ENCODE measurements around the gene CYSRT1.
A peak's percentile ranks its signal among the peaks of the same experiment; 100 is the strongest.

Gene CYSRT1

DNA sequence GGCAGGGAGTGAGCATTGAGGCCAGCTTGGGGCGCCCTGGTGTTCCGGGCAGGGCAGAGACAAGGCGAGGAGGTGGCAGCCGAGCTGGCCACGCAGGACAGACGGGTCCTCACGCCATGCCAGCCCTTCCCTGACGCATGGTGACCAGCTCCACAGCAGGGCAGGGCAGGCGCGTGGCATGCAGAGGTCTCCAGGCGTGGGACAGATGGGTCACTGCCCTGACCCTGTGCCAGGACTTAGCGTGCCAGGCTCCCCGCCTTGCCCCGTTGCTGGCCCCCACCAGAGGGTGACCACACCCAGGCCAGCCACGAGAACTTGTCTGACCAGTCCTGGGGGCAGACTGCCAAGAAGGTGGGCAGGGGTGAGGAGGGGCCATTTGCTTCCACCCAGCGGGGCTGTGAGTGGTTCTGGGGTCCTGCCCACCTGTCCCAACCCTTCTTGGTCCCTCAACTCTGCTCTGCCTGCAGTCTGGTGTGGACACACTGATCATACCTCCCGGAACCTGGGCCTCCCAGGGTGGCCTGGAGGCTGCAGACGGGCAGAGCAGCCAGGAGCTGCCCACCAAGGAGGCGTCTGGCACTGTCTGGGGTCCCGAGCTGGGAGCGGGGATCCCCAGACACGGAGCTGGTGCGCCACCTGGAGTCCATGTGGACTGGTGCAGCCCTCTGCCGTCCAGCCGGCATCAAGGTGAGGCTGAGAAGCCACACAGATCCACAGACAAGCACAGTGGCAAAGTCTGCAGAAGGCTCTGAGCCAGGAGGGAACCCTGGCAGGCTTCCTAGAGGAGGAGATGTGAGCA, 2.3 kb downstream of the CYSRT1 start, which contains the start of gene RNF224 (continued):
- TF ChIP-seq ZNF311 (tag by site-specific recombination; IDR thresholded peaks at IDR 0.05; ENCODE audit: borderline replicate concordance) (no peak), HOXC10 (CRISPR knock-in tag; IDR thresholded peaks at IDR 0.05) (no peak), TRIM28 (IDR thresholded peaks at IDR 0.05; ENCODE audit: borderline replicate concordance, low read length) (no peak), ZFP69B (tag by site-specific recombination; IDR thresholded peaks at IDR 0.05) (peak; percentile 29; the same call in 1 of the 2 replicates), ZNF660 (tag by site-specific recombination; IDR thresholded peaks at IDR 0.05) (no peak), ZNF561 (tag by site-specific recombination; IDR thresholded peaks at IDR 0.05; ENCODE audit: borderline replicate concordance) (no peak), ZNF473 (tag by site-specific recombination; IDR thresholded peaks at IDR 0.05) (no peak), ZNF629 (tag by site-specific recombination; IDR thresholded peaks at IDR 0.05) (no peak), ZNF37A (tag by site-specific recombination; IDR thresholded peaks at IDR 0.05) (no peak), GLI4 (tag by site-specific recombination; IDR thresholded peaks at IDR 0.05) (no peak), ZBTB20 (tag by site-specific recombination; IDR thresholded peaks at IDR 0.05) (no peak), ZNF155 (tag by site-specific recombination; IDR thresholded peaks at IDR 0.05) (no peak), ZNF394 (tag by site-specific recombination; IDR thresholded peaks at IDR 0.05; ENCODE audit: borderline replicate concordance) (no peak), ZNF175 (tag by site-specific recombination; IDR thresholded peaks at IDR 0.05) (no peak), KLF1 (tag by site-specific recombination; IDR thresholded peaks at IDR 0.05) (no peak; the same call in 1 of the 2 replicates), ZNF701 (tag by site-specific recombination; IDR thresholded peaks at IDR 0.05) (no peak), BCL11B (tag by site-specific recombination; IDR thresholded peaks at IDR 0.05; ENCODE audit: low read depth) (0 out of 2 replicates have a peak, but pooled peaks have one; percentile 73), ZNF121 (tag by site-specific recombination; IDR thresholded peaks at IDR 0.05) (0 out of 2 replicates have a peak, but pooled peaks have one; percentile 46)
- TF ChIP-seq, protein P1, sequence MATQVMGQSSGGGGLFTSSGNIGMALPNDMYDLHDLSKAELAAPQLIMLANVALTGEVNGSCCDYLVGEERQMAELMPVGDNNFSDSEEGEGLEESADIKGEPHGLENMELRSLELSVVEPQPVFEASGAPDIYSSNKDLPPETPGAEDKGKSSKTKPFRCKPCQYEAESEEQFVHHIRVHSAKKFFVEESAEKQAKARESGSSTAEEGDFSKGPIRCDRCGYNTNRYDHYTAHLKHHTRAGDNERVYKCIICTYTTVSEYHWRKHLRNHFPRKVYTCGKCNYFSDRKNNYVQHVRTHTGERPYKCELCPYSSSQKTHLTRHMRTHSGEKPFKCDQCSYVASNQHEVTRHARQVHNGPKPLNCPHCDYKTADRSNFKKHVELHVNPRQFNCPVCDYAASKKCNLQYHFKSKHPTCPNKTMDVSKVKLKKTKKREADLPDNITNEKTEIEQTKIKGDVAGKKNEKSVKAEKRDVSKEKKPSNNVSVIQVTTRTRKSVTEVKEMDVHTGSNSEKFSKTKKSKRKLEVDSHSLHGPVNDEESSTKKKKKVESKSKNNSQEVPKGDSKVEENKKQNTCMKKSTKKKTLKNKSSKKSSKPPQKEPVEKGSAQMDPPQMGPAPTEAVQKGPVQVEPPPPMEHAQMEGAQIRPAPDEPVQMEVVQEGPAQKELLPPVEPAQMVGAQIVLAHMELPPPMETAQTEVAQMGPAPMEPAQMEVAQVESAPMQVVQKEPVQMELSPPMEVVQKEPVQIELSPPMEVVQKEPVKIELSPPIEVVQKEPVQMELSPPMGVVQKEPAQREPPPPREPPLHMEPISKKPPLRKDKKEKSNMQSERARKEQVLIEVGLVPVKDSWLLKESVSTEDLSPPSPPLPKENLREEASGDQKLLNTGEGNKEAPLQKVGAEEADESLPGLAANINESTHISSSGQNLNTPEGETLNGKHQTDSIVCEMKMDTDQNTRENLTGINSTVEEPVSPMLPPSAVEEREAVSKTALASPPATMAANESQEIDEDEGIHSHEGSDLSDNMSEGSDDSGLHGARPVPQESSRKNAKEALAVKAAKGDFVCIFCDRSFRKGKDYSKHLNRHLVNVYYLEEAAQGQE (tag by site-specific recombination; IDR thresholded peaks at IDR 0.05): no peak
- TF ChIP-seq, protein P2, sequence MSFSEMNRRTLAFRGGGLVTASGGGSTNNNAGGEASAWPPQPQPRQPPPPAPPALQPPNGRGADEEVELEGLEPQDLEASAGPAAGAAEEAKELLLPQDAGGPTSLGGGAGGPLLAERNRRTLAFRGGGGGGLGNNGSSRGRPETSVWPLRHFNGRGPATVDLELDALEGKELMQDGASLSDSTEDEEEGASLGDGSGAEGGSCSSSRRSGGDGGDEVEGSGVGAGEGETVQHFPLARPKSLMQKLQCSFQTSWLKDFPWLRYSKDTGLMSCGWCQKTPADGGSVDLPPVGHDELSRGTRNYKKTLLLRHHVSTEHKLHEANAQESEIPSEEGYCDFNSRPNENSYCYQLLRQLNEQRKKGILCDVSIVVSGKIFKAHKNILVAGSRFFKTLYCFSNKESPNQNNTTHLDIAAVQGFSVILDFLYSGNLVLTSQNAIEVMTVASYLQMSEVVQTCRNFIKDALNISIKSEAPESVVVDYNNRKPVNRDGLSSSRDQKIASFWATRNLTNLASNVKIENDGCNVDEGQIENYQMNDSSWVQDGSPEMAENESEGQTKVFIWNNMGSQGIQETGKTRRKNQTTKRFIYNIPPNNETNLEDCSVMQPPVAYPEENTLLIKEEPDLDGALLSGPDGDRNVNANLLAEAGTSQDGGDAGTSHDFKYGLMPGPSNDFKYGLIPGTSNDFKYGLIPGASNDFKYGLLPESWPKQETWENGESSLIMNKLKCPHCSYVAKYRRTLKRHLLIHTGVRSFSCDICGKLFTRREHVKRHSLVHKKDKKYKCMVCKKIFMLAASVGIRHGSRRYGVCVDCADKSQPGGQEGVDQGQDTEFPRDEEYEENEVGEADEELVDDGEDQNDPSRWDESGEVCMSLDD (tag by site-specific recombination; IDR thresholded peaks at IDR 0.05): peak; percentile 88
- TF ChIP-seq, protein P3, sequence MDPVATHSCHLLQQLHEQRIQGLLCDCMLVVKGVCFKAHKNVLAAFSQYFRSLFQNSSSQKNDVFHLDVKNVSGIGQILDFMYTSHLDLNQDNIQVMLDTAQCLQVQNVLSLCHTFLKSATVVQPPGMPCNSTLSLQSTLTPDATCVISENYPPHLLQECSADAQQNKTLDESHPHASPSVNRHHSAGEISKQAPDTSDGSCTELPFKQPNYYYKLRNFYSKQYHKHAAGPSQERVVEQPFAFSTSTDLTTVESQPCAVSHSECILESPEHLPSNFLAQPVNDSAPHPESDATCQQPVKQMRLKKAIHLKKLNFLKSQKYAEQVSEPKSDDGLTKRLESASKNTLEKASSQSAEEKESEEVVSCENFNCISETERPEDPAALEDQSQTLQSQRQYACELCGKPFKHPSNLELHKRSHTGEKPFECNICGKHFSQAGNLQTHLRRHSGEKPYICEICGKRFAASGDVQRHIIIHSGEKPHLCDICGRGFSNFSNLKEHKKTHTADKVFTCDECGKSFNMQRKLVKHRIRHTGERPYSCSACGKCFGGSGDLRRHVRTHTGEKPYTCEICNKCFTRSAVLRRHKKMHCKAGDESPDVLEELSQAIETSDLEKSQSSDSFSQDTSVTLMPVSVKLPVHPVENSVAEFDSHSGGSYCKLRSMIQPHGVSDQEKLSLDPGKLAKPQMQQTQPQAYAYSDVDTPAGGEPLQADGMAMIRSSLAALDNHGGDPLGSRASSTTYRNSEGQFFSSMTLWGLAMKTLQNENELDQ (tag by site-specific recombination; IDR thresholded peaks at IDR 0.05; ENCODE audit: low read depth): no peak
- TF ChIP-seq, protein P4, sequence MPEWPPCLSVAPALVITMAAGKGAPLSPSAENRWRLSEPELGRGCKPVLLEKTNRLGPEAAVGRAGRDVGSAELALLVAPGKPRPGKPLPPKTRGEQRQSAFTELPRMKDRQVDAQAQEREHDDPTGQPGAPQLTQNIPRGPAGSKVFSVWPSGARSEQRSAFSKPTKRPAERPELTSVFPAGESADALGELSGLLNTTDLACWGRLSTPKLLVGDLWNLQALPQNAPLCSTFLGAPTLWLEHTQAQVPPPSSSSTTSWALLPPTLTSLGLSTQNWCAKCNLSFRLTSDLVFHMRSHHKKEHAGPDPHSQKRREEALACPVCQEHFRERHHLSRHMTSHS (tag by site-specific recombination; IDR thresholded peaks at IDR 0.05): no peak
- TF ChIP-seq, protein P5, sequence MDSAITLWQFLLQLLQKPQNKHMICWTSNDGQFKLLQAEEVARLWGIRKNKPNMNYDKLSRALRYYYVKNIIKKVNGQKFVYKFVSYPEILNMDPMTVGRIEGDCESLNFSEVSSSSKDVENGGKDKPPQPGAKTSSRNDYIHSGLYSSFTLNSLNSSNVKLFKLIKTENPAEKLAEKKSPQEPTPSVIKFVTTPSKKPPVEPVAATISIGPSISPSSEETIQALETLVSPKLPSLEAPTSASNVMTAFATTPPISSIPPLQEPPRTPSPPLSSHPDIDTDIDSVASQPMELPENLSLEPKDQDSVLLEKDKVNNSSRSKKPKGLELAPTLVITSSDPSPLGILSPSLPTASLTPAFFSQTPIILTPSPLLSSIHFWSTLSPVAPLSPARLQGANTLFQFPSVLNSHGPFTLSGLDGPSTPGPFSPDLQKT (IDR thresholded peaks at IDR 0.05; ENCODE audit: borderline replicate concordance, low read depth, low read length): no peak
- TF ChIP-seq, protein P6, sequence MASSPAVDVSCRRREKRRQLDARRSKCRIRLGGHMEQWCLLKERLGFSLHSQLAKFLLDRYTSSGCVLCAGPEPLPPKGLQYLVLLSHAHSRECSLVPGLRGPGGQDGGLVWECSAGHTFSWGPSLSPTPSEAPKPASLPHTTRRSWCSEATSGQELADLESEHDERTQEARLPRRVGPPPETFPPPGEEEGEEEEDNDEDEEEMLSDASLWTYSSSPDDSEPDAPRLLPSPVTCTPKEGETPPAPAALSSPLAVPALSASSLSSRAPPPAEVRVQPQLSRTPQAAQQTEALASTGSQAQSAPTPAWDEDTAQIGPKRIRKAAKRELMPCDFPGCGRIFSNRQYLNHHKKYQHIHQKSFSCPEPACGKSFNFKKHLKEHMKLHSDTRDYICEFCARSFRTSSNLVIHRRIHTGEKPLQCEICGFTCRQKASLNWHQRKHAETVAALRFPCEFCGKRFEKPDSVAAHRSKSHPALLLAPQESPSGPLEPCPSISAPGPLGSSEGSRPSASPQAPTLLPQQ (tag by site-specific recombination; IDR thresholded peaks at IDR 0.05): no peak
- TF ChIP-seq, protein P7, sequence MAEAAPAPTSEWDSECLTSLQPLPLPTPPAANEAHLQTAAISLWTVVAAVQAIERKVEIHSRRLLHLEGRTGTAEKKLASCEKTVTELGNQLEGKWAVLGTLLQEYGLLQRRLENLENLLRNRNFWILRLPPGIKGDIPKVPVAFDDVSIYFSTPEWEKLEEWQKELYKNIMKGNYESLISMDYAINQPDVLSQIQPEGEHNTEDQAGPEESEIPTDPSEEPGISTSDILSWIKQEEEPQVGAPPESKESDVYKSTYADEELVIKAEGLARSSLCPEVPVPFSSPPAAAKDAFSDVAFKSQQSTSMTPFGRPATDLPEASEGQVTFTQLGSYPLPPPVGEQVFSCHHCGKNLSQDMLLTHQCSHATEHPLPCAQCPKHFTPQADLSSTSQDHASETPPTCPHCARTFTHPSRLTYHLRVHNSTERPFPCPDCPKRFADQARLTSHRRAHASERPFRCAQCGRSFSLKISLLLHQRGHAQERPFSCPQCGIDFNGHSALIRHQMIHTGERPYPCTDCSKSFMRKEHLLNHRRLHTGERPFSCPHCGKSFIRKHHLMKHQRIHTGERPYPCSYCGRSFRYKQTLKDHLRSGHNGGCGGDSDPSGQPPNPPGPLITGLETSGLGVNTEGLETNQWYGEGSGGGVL (tag by site-specific recombination; IDR thresholded peaks at IDR 0.05): 0 out of 2 replicates have a peak, but pooled peaks have one; percentile 30
